ENCODE results near the gene MT1E. TPM values are rescaled to one million over a fixed set of nuclear protein-coding genes. Genes with fewer than 3 reads are reported as not detected.

MT1E gene
- total RNA-seq, 1 experiment from 2014 or later = not detected

- DNase-seq (no peak), ATAC-seq (no peak)
- no peak for TF ChIP-seq CTCF (conservative IDR thresholded peaks at IDR 0.05; ENCODE audit: low read depth, low read length)
- no peak for TF ChIP-seq EZH2phosphoT487 (IDR thresholded peaks at IDR 0.05; ENCODE audit: borderline replicate concordance, low read length)
- no peak for TF ChIP-seq EZH2 (IDR thresholded peaks at IDR 0.05; ENCODE audit: low read length, unreplicated experiment)
- Histone ChIP-seq H3F3A (ENCODE audit: low read length, unreplicated experiment) (no peaks in the 10 kb centered on the region), H3K9ac (ENCODE audit: low read length) (no peak overlapping the region), H3K4me1 (ENCODE audit: insufficient read depth, low read length) (peaks cover 10% of the 10 kb centered on the region), H3K9me2 (replicated peaks; ENCODE audit: low read length) (no peaks in the 10 kb centered on the region), H3K27ac (ENCODE audit: low read length) (no peak overlapping the region), H3K4me2 (ENCODE audit: low read length) (no peak overlapping the region), H3K36me3 (ENCODE audit: low read depth, low read length) (no peaks in the 10 kb centered on the region), H3K79me2 (ENCODE audit: low read length) (no peaks in the 10 kb centered on the region), H2AFZ (ENCODE audit: low read length) (no peak overlapping the region), H4K20me1 (ENCODE audit: low read length) (no peaks in the 10 kb centered on the region), H3K9me3 (ENCODE audit: low read length) (no peaks in the 10 kb centered on the region), H3K4me3 (ENCODE audit: low read length) (no peak overlapping the region), H3K27me3 (ENCODE audit: low read length) (no peaks in the 10 kb centered on the region)
- BruUV-seq (replicated peaks) = no TSS peak
- POLR2A ChIA-PET (ENCODE audit: unreplicated experiment) = no interaction called here
- CTCF ChIA-PET = interaction anchor here (0.6 kb wide), 1 partner anchor 29 kb away, joined by 3 read pairs; no protein-coding TSS in a partner anchor
- intact Hi-C loops (cut with micrococcal nuclease) = no loop called here
Observed at GRCh38 chr16:56641166-56641565, 15.6 kb downstream of the MT1E start.

GRCh38 chr16:56643080-56643778, 17.6 kb downstream of the MT1E start:
- ATAC-seq = peak; percentile 99
- Histone ChIP-seq H3K9me3 (ENCODE audit: low read length) (no peaks in the 10 kb centered on the region), H3K27me3 (ENCODE audit: low read length) (no peaks in the 10 kb centered on the region), H3F3A (ENCODE audit: low read length, unreplicated experiment) (no peaks in the 10 kb centered on the region), H3K9me2 (replicated peaks; ENCODE audit: low read length) (no peaks in the 10 kb centered on the region), H4K20me1 (ENCODE audit: low read length) (no peaks in the 10 kb centered on the region), H2AFZ (ENCODE audit: low read length) (peak overlapping the region; percentile 55; the same call in 1 of the 2 replicates), H3K27ac (ENCODE audit: low read length) (no peak overlapping the region), H3K4me2 (ENCODE audit: low read length) (peak overlapping the region; percentile 51), H3K4me1 (ENCODE audit: insufficient read depth, low read length) (peaks cover 10% of the 10 kb centered on the region), H3K4me3 (ENCODE audit: low read length) (no peak overlapping the region), H3K36me3 (ENCODE audit: low read depth, low read length) (no peaks in the 10 kb centered on the region), H3K79me2 (ENCODE audit: low read length) (no peaks in the 10 kb centered on the region), H3K9ac (ENCODE audit: low read length) (no peak overlapping the region)
- TF ChIP-seq CTCF (conservative IDR thresholded peaks at IDR 0.05; ENCODE audit: low read depth, low read length) (no peak; the same call in 1 of the 2 replicates), EZH2phosphoT487 (IDR thresholded peaks at IDR 0.05; ENCODE audit: borderline replicate concordance, low read length) (no peak), EZH2 (IDR thresholded peaks at IDR 0.05; ENCODE audit: low read length, unreplicated experiment) (no peak)
- ChIA-PET POLR2A (ENCODE audit: unreplicated experiment) (interaction anchor here (0.6 kb wide), 1 partner anchor 30 kb away, joined by 5 read pairs; no protein-coding TSS in a partner anchor), CTCF (interaction anchor here (0.6 to 1.0 kb wide), 2 partner anchors 40 to 59 kb away, joined by 4 to 6 read pairs; no protein-coding TSS in a partner anchor)
- no TSS peak for BruUV-seq (replicated peaks)
- peak; percentile 53 for DNase-seq
- intact Hi-C loops (cut with micrococcal nuclease) = no loop called here

GRCh38 chr16:56643833-56644232, 18.3 kb downstream of the MT1E start:
- no peaks in the 10 kb centered on the region for H3K9me2 ChIP-seq (replicated peaks; ENCODE audit: low read length)
- no peaks in the 10 kb centered on the region for H3K36me3 ChIP-seq (ENCODE audit: low read depth, low read length)
- no peaks in the 10 kb centered on the region for H3K9me3 ChIP-seq (ENCODE audit: low read length)
- no peak overlapping the region for H3K27ac ChIP-seq (ENCODE audit: low read length)
- ChIA-PET POLR2A (ENCODE audit: unreplicated experiment) (interaction anchor here (0.6 kb wide), 1 partner anchor 30 kb away, joined by 5 read pairs; no protein-coding TSS in a partner anchor), CTCF (interaction anchor here (0.6 to 1.0 kb wide), 2 partner anchors 40 to 58 kb away, joined by 4 to 6 read pairs; no protein-coding TSS in a partner anchor)
- no peak overlapping the region for H3K9ac ChIP-seq (ENCODE audit: low read length)
- peaks cover 10% of the 10 kb centered on the region for H3K4me1 ChIP-seq (ENCODE audit: insufficient read depth, low read length)
- H3K79me2 ChIP-seq (ENCODE audit: low read length) = no peaks in the 10 kb centered on the region
- H4K20me1 ChIP-seq (ENCODE audit: low read length) = no peaks in the 10 kb centered on the region
- no peak for TF ChIP-seq EZH2phosphoT487 (IDR thresholded peaks at IDR 0.05; ENCODE audit: borderline replicate concordance, low read length)
- no peak for TF ChIP-seq CTCF (conservative IDR thresholded peaks at IDR 0.05; ENCODE audit: low read depth, low read length)
- TF ChIP-seq EZH2 (IDR thresholded peaks at IDR 0.05; ENCODE audit: low read length, unreplicated experiment) = no peak
- H3F3A ChIP-seq (ENCODE audit: low read length, unreplicated experiment) = no peaks in the 10 kb centered on the region
- no peak overlapping the region for H3K4me3 ChIP-seq (ENCODE audit: low read length)
- intact Hi-C loops (cut with micrococcal nuclease) = no loop called here
- BruUV-seq (replicated peaks) = no TSS peak
- no peaks in the 10 kb centered on the region for H3K27me3 ChIP-seq (ENCODE audit: low read length)
- no peak for DNase-seq
- ATAC-seq = no peak
- peak overlapping the region; percentile 51; the same call in 1 of the 2 replicates for H3K4me2 ChIP-seq (ENCODE audit: low read length)
- H2AFZ ChIP-seq (ENCODE audit: low read length) = peak overlapping the region; percentile 55; the same call in 1 of the 2 replicates

All from PC-3 (cell line).